22Rv1 (cell line): ENCODE measurements around the gene PFN4.

Experiments used
- ZFX ChIP-seq: fragments of 450-650 bp; IDR thresholded peaks from 2 replicates; pipeline ENCODE4 v1.6.1; 2017; ENCODE audit warnings: antibody characterized with exemption, borderline replicate concordance
- TF ChIP-seq, protein P1 (sequence below): fragments of 450-650 bp; IDR thresholded peaks from 2 replicates; pipeline ENCODE4 v1.5.1; 2017; ENCODE audit warnings: mild to moderate bottlenecking

GRCh38 chr2:24110660-24111303, 12.4 kb downstream of the PFN4 start:
- TF ChIP-seq, protein P1, sequence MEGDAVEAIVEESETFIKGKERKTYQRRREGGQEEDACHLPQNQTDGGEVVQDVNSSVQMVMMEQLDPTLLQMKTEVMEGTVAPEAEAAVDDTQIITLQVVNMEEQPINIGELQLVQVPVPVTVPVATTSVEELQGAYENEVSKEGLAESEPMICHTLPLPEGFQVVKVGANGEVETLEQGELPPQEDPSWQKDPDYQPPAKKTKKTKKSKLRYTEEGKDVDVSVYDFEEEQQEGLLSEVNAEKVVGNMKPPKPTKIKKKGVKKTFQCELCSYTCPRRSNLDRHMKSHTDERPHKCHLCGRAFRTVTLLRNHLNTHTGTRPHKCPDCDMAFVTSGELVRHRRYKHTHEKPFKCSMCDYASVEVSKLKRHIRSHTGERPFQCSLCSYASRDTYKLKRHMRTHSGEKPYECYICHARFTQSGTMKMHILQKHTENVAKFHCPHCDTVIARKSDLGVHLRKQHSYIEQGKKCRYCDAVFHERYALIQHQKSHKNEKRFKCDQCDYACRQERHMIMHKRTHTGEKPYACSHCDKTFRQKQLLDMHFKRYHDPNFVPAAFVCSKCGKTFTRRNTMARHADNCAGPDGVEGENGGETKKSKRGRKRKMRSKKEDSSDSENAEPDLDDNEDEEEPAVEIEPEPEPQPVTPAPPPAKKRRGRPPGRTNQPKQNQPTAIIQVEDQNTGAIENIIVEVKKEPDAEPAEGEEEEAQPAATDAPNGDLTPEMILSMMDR = no peak
- no peak for TF ChIP-seq ZFX
